GM23248 (cell line): Measurements from ENCODE around the gene ADAMTS6. TPM values are rescaled to one million over a fixed set of nuclear protein-coding genes. Genes with fewer than 3 reads are reported as not detected.

Source experiments
- DNase-seq: peaks from one replicate; pipeline ENCODE4 v3.0.0-alpha.2; 2015
- H2AFZ ChIP-seq: fragments of 200-600 bp; sonication (generic); 2 replicates; pipeline ENCODE4 v1.6.1; 2016; ENCODE audit warnings: antibody characterized with exemption
- H3F3A ChIP-seq: fragments of 200-600 bp; sonication (generic); 2 replicates; pipeline ENCODE4 v1.6.1; 2016; ENCODE audit warnings: mild to moderate bottlenecking, antibody characterized with exemption, mixed run types; ENCODE audit not compliant: insufficient read depth
- H3K27ac ChIP-seq: fragments of 200-600 bp; sonication (generic); 2 replicates; pipeline ENCODE4 v1.5.1; 2016; ENCODE audit warnings: mild to moderate bottlenecking
- H3K27me3 ChIP-seq: fragments of 200-600 bp; sonication (generic); replicated peaks from 2 replicates; pipeline ENCODE4 v1.6.1; 2016; ENCODE audit warnings: mild to moderate bottlenecking; ENCODE audit not compliant: insufficient read depth
- H3K36me3 ChIP-seq: fragments of 200-600 bp; sonication (generic); 2 replicates; pipeline ENCODE4 v1.6.1; 2016; ENCODE audit warnings: low read depth, mild to moderate bottlenecking
- H3K4me1 ChIP-seq: fragments of 200-600 bp; sonication (generic); 2 replicates; pipeline ENCODE4 v1.6.1; 2016; ENCODE audit warnings: mild to moderate bottlenecking; ENCODE audit not compliant: insufficient read depth
- H3K4me2 ChIP-seq: fragments of 200-600 bp; sonication (generic); one replicate; pipeline ENCODE4 v1.6.1; 2016; ENCODE audit warnings: mild to moderate bottlenecking; ENCODE audit not compliant: unreplicated experiment
- H3K4me3 ChIP-seq: fragments of 200-600 bp; sonication (generic); 2 replicates; pipeline ENCODE4 v1.5.1; 2016; ENCODE audit warnings: mild to moderate bottlenecking
- H3K79me2 ChIP-seq: fragments of 200-600 bp; sonication (generic); 2 replicates; pipeline ENCODE4 v1.6.1; 2016; ENCODE audit warnings: mild to moderate bottlenecking; ENCODE audit not compliant: insufficient read depth
- H3K9ac ChIP-seq: fragments of 200-600 bp; sonication (generic); 2 replicates; pipeline ENCODE4 v1.6.1; 2016; ENCODE audit warnings: mild to moderate bottlenecking
- H3K9me2 ChIP-seq: fragments of 200-600 bp; sonication (generic); 2 replicates; pipeline ENCODE4 v1.6.1; 2016; ENCODE audit warnings: mixed run types, mild to moderate bottlenecking, moderate library complexity; ENCODE audit not compliant: insufficient read depth
- H3K9me3 ChIP-seq: fragments of 200-600 bp; sonication (generic); one replicate; pipeline ENCODE4 v1.6.1; 2017; ENCODE audit warnings: low read depth
- H4K20me1 ChIP-seq: fragments of 200-600 bp; sonication (generic); 2 replicates; pipeline ENCODE4 v1.6.0; 2016; ENCODE audit not compliant: insufficient read depth
- EZH2 ChIP-seq: fragments of 200-600 bp; sonication (generic); IDR thresholded peaks from 2 replicates; pipeline ENCODE4 v1.6.1; 2018; ENCODE audit warnings: antibody characterized with exemption, mild to moderate bottlenecking; ENCODE audit not compliant: insufficient read depth, poor library complexity, severe bottlenecking
- EZH2phosphoT487 ChIP-seq: fragments of 200-600 bp; sonication (generic); IDR thresholded peaks from 2 replicates; pipeline ENCODE4 v1.6.1; 2018; ENCODE audit warnings: antibody characterized with exemption, moderate library complexity, mild to moderate bottlenecking, low read depth; ENCODE audit not compliant: insufficient read depth
- WGBS, 2 experiments: methylation state at CpG; one replicate each; pipeline ENCODE4 v1.1.6; 2015 to 2017; ENCODE audit warnings: low lambda C conversion rate in 2 of 2, low coverage in 1 of 2; ENCODE audit errors: missing lambda C conversion rate in 2 of 2; 5-methylcytosine and 5-hydroxymethylcytosine counted together
- in situ Hi-C: fragments of 300-500 bp; cut with MboI; formaldehyde crosslinking; loops from 2 replicates; pipeline ENCODE4 v1.15.0; 2020
- polyA plus RNA-seq: library from polyadenylated mRNA; unstranded; fragments of >200 nt; fragmentation: Nextera tagmentation; extraction: Ambion mirVana; gene quantifications from 2 replicates; pipeline ENCODE4 v1.2.1, GENCODE V29; 2016
- total RNA-seq: library from RNA; depleted of rRNA; stranded (reverse); fragments of >200 nt; shearing (Covaris generic); gene quantifications from 2 replicates; pipeline ENCODE4 v1.2.3, GENCODE V29; 2014

Gene ADAMTS6
- total and polyA plus RNA-seq, 2 experiments from 2014 or later: 10.1 to 76.0 TPM

DNA sequence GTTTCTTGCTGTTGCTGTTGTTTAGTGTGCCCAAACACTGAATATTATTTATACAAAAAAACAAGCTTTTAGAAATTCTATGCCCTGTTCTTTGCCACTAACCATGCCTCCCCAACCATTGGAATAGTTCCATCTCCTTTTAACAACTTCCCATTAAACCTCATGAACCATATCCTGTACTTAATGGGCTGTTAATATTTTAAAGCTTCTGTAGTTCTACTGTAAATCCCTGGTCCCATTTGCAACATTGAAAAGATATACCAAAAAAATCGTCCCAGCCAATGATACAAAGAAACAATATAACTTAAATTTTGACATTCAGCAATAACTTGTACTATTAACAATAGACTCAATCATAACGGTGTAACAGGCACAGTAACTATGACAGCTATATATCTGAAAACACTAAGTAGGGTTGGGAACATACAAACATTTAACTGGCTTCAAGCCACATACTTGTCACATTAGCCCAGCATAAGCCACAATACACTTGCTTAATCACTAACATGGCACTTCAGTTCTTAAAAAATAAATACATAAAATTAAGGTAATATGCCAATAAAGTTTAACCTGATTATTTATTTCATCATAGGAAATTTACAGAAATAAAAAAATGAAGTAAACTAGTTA, 86.1 kb downstream of the ADAMTS6 start:
- H3K9me3 ChIP-seq: no peaks in the 10 kb centered on the region
- peaks cover 22% of the 10 kb centered on the region for H3K79me2 ChIP-seq
- H3K4me3 ChIP-seq: no peak overlapping the region
- H3K27me3 ChIP-seq: no peaks in the 10 kb centered on the region
- no peak overlapping the region for H3K9ac ChIP-seq
- H3K4me1 ChIP-seq: peaks cover 34% of the 10 kb centered on the region
- H3F3A ChIP-seq: peaks cover 61% of the 10 kb centered on the region
- no peaks in the 10 kb centered on the region for H3K9me2 ChIP-seq
- in situ Hi-C loops: no loop called here
- H2AFZ ChIP-seq: no peak overlapping the region
- peak overlapping the region; percentile 43 for H3K27ac ChIP-seq
- 47 to 50% methylated on average over 2 of the region's 2 CpGs for WGBS, 2 experiments
- no peak for TF ChIP-seq EZH2
- H3K4me2 ChIP-seq: no peak overlapping the region
- peaks cover 19% of the 10 kb centered on the region for H3K36me3 ChIP-seq
- no peaks in the 10 kb centered on the region for H4K20me1 ChIP-seq
- DNase-seq: peak; percentile 40

DNA sequence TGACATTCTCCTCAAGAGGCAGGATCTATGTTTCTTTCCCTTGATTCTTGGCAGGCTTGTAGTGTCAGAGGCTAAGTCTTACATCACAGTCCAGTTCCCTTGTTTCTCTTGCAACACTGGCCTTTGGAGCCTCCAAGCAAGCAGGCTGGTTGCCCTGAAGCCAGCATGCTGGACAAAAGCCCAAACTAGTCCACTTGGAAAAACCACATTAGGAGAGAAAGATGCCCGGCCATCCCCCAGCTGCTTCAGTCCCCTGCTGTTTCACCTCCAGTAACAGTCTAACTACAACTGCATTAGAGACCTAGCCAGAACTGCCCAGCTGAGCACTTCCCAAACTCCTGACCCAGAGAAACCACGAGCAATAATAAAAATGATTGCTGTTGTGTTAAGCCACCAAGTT, 87.6 kb downstream of the ADAMTS6 start:
- H3K4me2 ChIP-seq: no peak overlapping the region
- peaks cover 31% of the 10 kb centered on the region for H3K79me2 ChIP-seq
- peaks cover 19% of the 10 kb centered on the region for H3K36me3 ChIP-seq
- 61 to 71% methylated on average over 2 of the region's 2 CpGs for WGBS, 2 experiments
- no peaks in the 10 kb centered on the region for H3K9me2 ChIP-seq
- H2AFZ ChIP-seq: no peak overlapping the region
- H3F3A ChIP-seq: peaks cover 60% of the 10 kb centered on the region
- TF ChIP-seq EZH2: no peak
- no peak for TF ChIP-seq EZH2phosphoT487
- H3K27me3 ChIP-seq: no peaks in the 10 kb centered on the region
- DNase-seq: peak; percentile 90
- H3K9ac ChIP-seq: no peak overlapping the region
- H3K27ac ChIP-seq: peak overlapping the region; percentile 43
- no peaks in the 10 kb centered on the region for H4K20me1 ChIP-seq
- peaks cover 34% of the 10 kb centered on the region for H3K4me1 ChIP-seq
- H3K4me3 ChIP-seq: no peak overlapping the region
- in situ Hi-C loops: no loop called here
- no peaks in the 10 kb centered on the region for H3K9me3 ChIP-seq

DNA sequence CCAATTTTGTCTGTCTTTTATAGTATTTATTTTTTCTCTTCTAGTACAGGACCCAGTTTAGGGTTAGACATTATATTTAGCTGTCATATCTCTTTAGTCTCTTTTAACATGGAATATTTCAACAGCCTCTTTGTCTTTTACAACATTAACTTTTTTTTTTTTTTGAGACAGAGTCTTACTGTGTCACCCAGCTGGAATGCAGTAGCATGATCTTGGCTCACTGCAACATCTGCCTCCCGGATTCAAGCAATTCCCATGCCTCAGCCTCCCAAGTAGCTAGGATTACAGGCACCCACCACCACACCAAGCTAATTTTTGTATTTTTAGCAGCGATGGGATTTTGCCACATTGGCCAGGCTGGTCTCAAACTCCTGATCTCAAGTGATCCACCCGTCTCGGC, 90.1 kb downstream of the ADAMTS6 start:
- Histone ChIP-seq H3K4me1 (peaks cover 34% of the 10 kb centered on the region), H3K27me3 (no peaks in the 10 kb centered on the region), H3K9me3 (no peaks in the 10 kb centered on the region), H3K4me3 (no peak overlapping the region), H2AFZ (no peak overlapping the region), H3K27ac (no peak overlapping the region), H3F3A (peaks cover 46% of the 10 kb centered on the region), H4K20me1 (no peaks in the 10 kb centered on the region), H3K79me2 (peaks cover 47% of the 10 kb centered on the region), H3K9me2 (no peaks in the 10 kb centered on the region), H3K4me2 (no peak overlapping the region), H3K9ac (no peak overlapping the region), H3K36me3 (peaks cover 30% of the 10 kb centered on the region)
- in situ Hi-C loops: no loop called here
- peak; percentile 52 for DNase-seq
- 84% methylated on average over 4 of the region's 4 CpGs for WGBS, 2 experiments
- TF ChIP-seq EZH2 (no peak), EZH2phosphoT487 (no peak)

DNA sequence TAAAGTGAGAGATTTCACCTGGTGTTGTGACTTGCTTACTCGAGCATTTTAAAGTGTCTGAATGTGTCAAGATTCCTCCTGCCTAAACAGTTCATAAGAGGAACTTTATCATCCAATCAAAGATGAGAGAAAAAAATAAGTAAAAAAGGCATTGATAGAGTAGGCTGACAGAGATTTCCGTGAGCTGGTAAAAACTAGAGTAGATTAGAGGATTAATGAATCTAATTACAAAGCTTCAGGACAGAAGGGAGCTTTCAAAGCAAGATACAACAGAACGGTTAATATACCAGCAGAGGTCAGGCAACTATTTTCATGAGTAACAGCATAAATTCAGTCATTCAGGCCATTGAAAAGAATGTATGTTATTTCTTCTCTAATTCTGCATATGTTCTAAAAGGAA, 91.5 kb downstream of the ADAMTS6 start:
- Histone ChIP-seq H3K27me3 (no peaks in the 10 kb centered on the region), H3K4me1 (peaks cover 20% of the 10 kb centered on the region), H3K9ac (no peak overlapping the region), H3F3A (peaks cover 32% of the 10 kb centered on the region), H3K4me3 (no peak overlapping the region), H3K27ac (no peak overlapping the region), H3K36me3 (peaks cover 30% of the 10 kb centered on the region), H3K9me2 (no peaks in the 10 kb centered on the region), H3K79me2 (peaks cover 55% of the 10 kb centered on the region), H3K4me2 (no peak overlapping the region), H4K20me1 (no peaks in the 10 kb centered on the region), H3K9me3 (no peaks in the 10 kb centered on the region), H2AFZ (no peak overlapping the region)
- in situ Hi-C loops: no loop called here
- TF ChIP-seq EZH2 (no peak), EZH2phosphoT487 (no peak)
- DNase-seq: no peak
- WGBS, 2 experiments: 83 to 89% methylated on average over 3 of the region's 3 CpGs

DNA sequence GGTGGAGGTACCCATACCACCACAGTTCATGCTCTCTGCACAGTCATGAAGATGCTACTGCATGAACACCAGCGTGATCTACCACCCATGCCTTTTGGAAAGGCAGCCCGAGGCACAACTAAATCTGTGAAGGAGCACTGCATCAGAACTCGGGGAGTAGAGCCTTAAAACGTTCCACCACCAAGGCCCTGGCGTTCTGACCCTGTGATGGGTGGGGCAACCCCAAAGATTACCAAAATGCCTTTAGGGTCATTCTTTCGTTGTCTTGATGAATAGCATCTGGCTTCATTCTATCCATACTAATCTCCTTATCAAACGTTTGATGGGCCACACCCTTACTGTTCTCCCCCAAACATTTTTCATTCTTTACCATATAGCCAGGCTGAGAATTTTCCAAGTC, 97.9 kb downstream of the ADAMTS6 start:
- H3K27me3 ChIP-seq: no peaks in the 10 kb centered on the region
- H3K36me3 ChIP-seq: peaks cover 37% of the 10 kb centered on the region
- peaks cover 77% of the 10 kb centered on the region for H3K79me2 ChIP-seq
- H3K9me3 ChIP-seq: no peaks in the 10 kb centered on the region
- H3F3A ChIP-seq: peaks cover 12% of the 10 kb centered on the region; the same call in 1 of the 2 replicates
- 94 to 97% methylated on average over 7 of the region's 7 CpGs for WGBS, 2 experiments
- in situ Hi-C loops: no loop called here
- H2AFZ ChIP-seq: no peak overlapping the region
- H3K4me2 ChIP-seq: no peak overlapping the region
- TF ChIP-seq EZH2phosphoT487 (no peak), EZH2 (no peak)
- no peaks in the 10 kb centered on the region for H3K9me2 ChIP-seq
- H3K9ac ChIP-seq: no peak overlapping the region
- H3K27ac ChIP-seq: no peak overlapping the region
- H4K20me1 ChIP-seq: no peaks in the 10 kb centered on the region
- no peak for DNase-seq
- no peak overlapping the region for H3K4me3 ChIP-seq
- H3K4me1 ChIP-seq: no peaks in the 10 kb centered on the region; the same call in 1 of the 2 replicates
